Measurements from ENCODE around the gene PTPDC1. TPM values are rescaled to one million over a fixed set of nuclear protein-coding genes. Genes with fewer than 3 reads are reported as not detected.

PTPDC1 gene
- total and polyA plus RNA-seq, 2 of the 4 experiments (the other 2 are of a cell fraction): 3.9 to 6.1 TPM

GRCh38 chr9:94039786-94040185 lies 44.5 kb upstream of the PTPDC1 start:
- H2AK9ac ChIP-seq (replicated peaks; ENCODE audit: low read depth, low read length, poor library complexity): no peak overlapping the region
- H2BK20ac ChIP-seq (ENCODE audit: low read depth, low read length): no peak overlapping the region
- H3K36me3 ChIP-seq (ENCODE audit: control insufficient read depth, insufficient read depth, low read length): no peaks in the 10 kb centered on the region
- no peaks in the 10 kb centered on the region for H3K9me1 ChIP-seq (ENCODE audit: insufficient read depth, low read length)
- no peak overlapping the region for H3K56ac ChIP-seq (ENCODE audit: extremely low read depth, insufficient read depth, low read length)
- no peaks in the 10 kb centered on the region for H3K4me1 ChIP-seq (ENCODE audit: control insufficient read depth, insufficient read depth, low read length)
- no peak overlapping the region for H2AK5ac ChIP-seq (ENCODE audit: low read depth, low read length)
- no peak for TF ChIP-seq RFX5 (IDR thresholded peaks at IDR 0.05; ENCODE audit: low read depth, low read length)
- no peak for TF ChIP-seq CEBPB (IDR thresholded peaks at IDR 0.05; ENCODE audit: low read depth, low read length)
- TF ChIP-seq MAZ (IDR thresholded peaks at IDR 0.05; ENCODE audit: borderline replicate concordance, low read depth, low read length): no peak
- TF ChIP-seq, protein P1, sequence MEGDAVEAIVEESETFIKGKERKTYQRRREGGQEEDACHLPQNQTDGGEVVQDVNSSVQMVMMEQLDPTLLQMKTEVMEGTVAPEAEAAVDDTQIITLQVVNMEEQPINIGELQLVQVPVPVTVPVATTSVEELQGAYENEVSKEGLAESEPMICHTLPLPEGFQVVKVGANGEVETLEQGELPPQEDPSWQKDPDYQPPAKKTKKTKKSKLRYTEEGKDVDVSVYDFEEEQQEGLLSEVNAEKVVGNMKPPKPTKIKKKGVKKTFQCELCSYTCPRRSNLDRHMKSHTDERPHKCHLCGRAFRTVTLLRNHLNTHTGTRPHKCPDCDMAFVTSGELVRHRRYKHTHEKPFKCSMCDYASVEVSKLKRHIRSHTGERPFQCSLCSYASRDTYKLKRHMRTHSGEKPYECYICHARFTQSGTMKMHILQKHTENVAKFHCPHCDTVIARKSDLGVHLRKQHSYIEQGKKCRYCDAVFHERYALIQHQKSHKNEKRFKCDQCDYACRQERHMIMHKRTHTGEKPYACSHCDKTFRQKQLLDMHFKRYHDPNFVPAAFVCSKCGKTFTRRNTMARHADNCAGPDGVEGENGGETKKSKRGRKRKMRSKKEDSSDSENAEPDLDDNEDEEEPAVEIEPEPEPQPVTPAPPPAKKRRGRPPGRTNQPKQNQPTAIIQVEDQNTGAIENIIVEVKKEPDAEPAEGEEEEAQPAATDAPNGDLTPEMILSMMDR (conservative IDR thresholded peaks at IDR 0.05; ENCODE audit: low read depth, low read length): no peak
- no peak for TF ChIP-seq BHLHE40 (IDR thresholded peaks at IDR 0.05; ENCODE audit: low read depth, low read length)
- TF ChIP-seq USF2 (IDR thresholded peaks at IDR 0.05; ENCODE audit: low read depth, low read length): no peak
- TF ChIP-seq MXI1 (IDR thresholded peaks at IDR 0.05; ENCODE audit: borderline replicate concordance, low read depth, low read length): no peak
- no peak for TF ChIP-seq NFE2L2 (IDR thresholded peaks at IDR 0.05; ENCODE audit: low read depth, low read length)
- no peak for TF ChIP-seq POLR2A (IDR thresholded peaks at IDR 0.05; ENCODE audit: low read depth, low read length)
- no peak for TF ChIP-seq ELK1 (IDR thresholded peaks at IDR 0.05; ENCODE audit: borderline replicate concordance, low read depth, low read length)
- TF ChIP-seq RCOR1 (IDR thresholded peaks at IDR 0.05; ENCODE audit: insufficient replicate concordance, low read length): no peak
- TF ChIP-seq SMC3 (IDR thresholded peaks at IDR 0.05; ENCODE audit: low read depth, low read length): no peak
- no peak for TF ChIP-seq RAD21 (IDR thresholded peaks at IDR 0.05; ENCODE audit: low read length)
- no peak for TF ChIP-seq FOS (IDR thresholded peaks at IDR 0.05; ENCODE audit: low read depth, low read length)
- TF ChIP-seq MAFK (IDR thresholded peaks at IDR 0.05; ENCODE audit: low read depth, low read length): no peak
- no peak for TF ChIP-seq CHD1 (IDR thresholded peaks at IDR 0.05; ENCODE audit: low read depth, low read length)
- BruUV-seq (replicated peaks): no TSS peak
- H3K4me2 ChIP-seq (ENCODE audit: low read depth, low read length): no peak overlapping the region
- H3K27ac ChIP-seq (ENCODE audit: insufficient read depth, low read length): no peak overlapping the region
- H3K9me3 ChIP-seq (ENCODE audit: control insufficient read depth, insufficient read depth, low read length): no peaks in the 10 kb centered on the region
- POLR2A ChIA-PET (ENCODE audit: unreplicated experiment): no interaction called here
- H4K8ac ChIP-seq (ENCODE audit: low read depth in 2 of 2, low read length in 2 of 2): no peak overlapping the region
- no peak overlapping the region for H4K91ac ChIP-seq (ENCODE audit: insufficient read depth, low read depth, low read length)
- intact Hi-C loops (cut with micrococcal nuclease) (loop anchor here (10.0 kb wide), 1 partner anchor 1525 kb away; no protein-coding TSS in a partner anchor), in situ Hi-C loops (cut with MboI; ENCODE audit: low sequenced_read_pairs) (no loop called here), dilution Hi-C loops (cut with HindIII; ENCODE audit: low sequenced_read_pairs, unreplicated experiment) (no loop called here)
- H3K4ac ChIP-seq (ENCODE audit: low read depth, low read length): no peak overlapping the region
- H3K79me1 ChIP-seq (ENCODE audit: low read depth in 1 of 2, low read length in 2 of 2): peaks cover 9 to 16% of the 10 kb centered on the region in 2 experiments; a peak in 3 of 4 replicates
- H2AFZ ChIP-seq (replicated peaks; ENCODE audit: low read length, poor library complexity): no peak overlapping the region
- CTCF ChIA-PET: no interaction called here
- no peak overlapping the region for H2BK5ac ChIP-seq (ENCODE audit: low read depth, low read length, poor library complexity, severe bottlenecking)
- no peak overlapping the region for H2BK15ac ChIP-seq (ENCODE audit: low read depth, low read length)
- no peak overlapping the region for H3K14ac ChIP-seq (replicated peaks; ENCODE audit: low read depth, low read length)
- DNase-seq: no peak
- no peak for ATAC-seq (ENCODE audit: low read depth)
- no peak overlapping the region for H3K18ac ChIP-seq (ENCODE audit: low read depth, low read length)
- no peaks in the 10 kb centered on the region for H4K20me1 ChIP-seq (ENCODE audit: insufficient read depth, low read length)
- H3K27me3 ChIP-seq (ENCODE audit: control insufficient read depth, insufficient read depth, low read length): no peaks in the 10 kb centered on the region
- no peak overlapping the region for H3K23ac ChIP-seq (ENCODE audit: low read depth, low read length)
- H2BK120ac ChIP-seq (ENCODE audit: low read depth, low read length): no peak overlapping the region
- no peak overlapping the region for H3K9ac ChIP-seq (ENCODE audit: low read depth, low read length)
- H4K5ac ChIP-seq (ENCODE audit: low read depth, low read length): no peak overlapping the region
- H3K4me3 ChIP-seq (ENCODE audit: insufficient read depth, low read depth, low read length): no peak overlapping the region
